Osteoblast (primary cell): ENCODE data around the gene ZNF880. TPM values are rescaled to one million over a fixed set of nuclear protein-coding genes. Genes with fewer than 3 reads are reported as not detected.

Experiments used
- DNase-seq: peaks from one replicate; pipeline ENCODE4 v3.0.0; 2011; ENCODE audit warnings: low spot score, mixed read lengths; ENCODE audit not compliant: insufficient read length; ENCODE audit errors: missing footprints
- H2AFZ ChIP-seq: 2 replicates; pipeline ENCODE4 v1.6.0; 2011; ENCODE audit warnings: mild to moderate bottlenecking, low read length
- H3K27ac ChIP-seq: 2 replicates; pipeline ENCODE4 v1.5.1; 2011; ENCODE audit warnings: mild to moderate bottlenecking, low read depth, low read length, moderate library complexity
- H3K27me3 ChIP-seq: 2 replicates; pipeline ENCODE4 v1.6.0; 2012; ENCODE audit warnings: mild to moderate bottlenecking, control low read depth, inconsistent platforms, low read length, moderate library complexity; ENCODE audit not compliant: insufficient read depth
- H3K36me3 ChIP-seq: 2 replicates; pipeline ENCODE4 v1.5.1; 2011; ENCODE audit warnings: mild to moderate bottlenecking, low read length, control low read depth, moderate library complexity; ENCODE audit not compliant: insufficient read depth
- H3K4me1 ChIP-seq: 2 replicates; pipeline ENCODE4 v1.5.1; 2011; ENCODE audit warnings: mild to moderate bottlenecking, low read length, control low read depth, moderate library complexity; ENCODE audit not compliant: insufficient read depth
- H3K4me2 ChIP-seq: 2 replicates; pipeline ENCODE4 v1.6.0; 2011; ENCODE audit warnings: mild to moderate bottlenecking, low read length; ENCODE audit not compliant: insufficient read depth
- H3K4me3 ChIP-seq: fragments of 200-600 bp; sonication (generic); 3 replicates; pipeline ENCODE4 v1.5.1; 2012; ENCODE audit warnings: mild to moderate bottlenecking, low read length, inconsistent platforms; ENCODE audit not compliant: insufficient read depth
- H3K79me2 ChIP-seq: 2 replicates; pipeline ENCODE4 v1.6.0; 2012; ENCODE audit warnings: mild to moderate bottlenecking, low read length, control low read depth, inconsistent platforms; ENCODE audit not compliant: insufficient read depth
- H3K9me3 ChIP-seq: 2 replicates; pipeline ENCODE4 v1.5.1; 2011; ENCODE audit warnings: low read depth, low read length, control low read depth
- H4K20me1 ChIP-seq: 2 replicates; pipeline ENCODE4 v1.6.0; 2012; ENCODE audit warnings: mild to moderate bottlenecking, low read length, control low read depth; ENCODE audit not compliant: insufficient read depth
- CTCF ChIP-seq: IDR thresholded peaks from 2 replicates; pipeline ENCODE4 v1.5.1; 2011; ENCODE audit warnings: mild to moderate bottlenecking, low read depth, low read length, moderate library complexity; ENCODE audit errors: extremely low read depth
- total RNA-seq: library from RNA; depleted of rRNA; stranded (reverse); fragments of >200 nt; gene quantifications from 2 replicates; pipeline ENCODE4 v1.2.3, GENCODE V29; 2012

Gene ZNF880
- total RNA-seq, 1 donor = 18.5 TPM

- DNase-seq = no peak
- Histone ChIP-seq H3K4me3 (no peak overlapping the region), H4K20me1 (no peaks in the 10 kb centered on the region), H3K4me1 (no peaks in the 10 kb centered on the region), H2AFZ (no peak overlapping the region), H3K9me3 (peaks cover 8% of the 10 kb centered on the region), H3K27ac (no peak overlapping the region), H3K79me2 (peaks cover 2% of the 10 kb centered on the region), H3K4me2 (no peak overlapping the region), H3K36me3 (peaks cover 15% of the 10 kb centered on the region), H3K27me3 (no peaks in the 10 kb centered on the region)
- TF ChIP-seq CTCF = no peak
Observed at GRCh38 chr19:52391135-52391534, 21.4 kb downstream of the ZNF880 start.

- Histone ChIP-seq H3K4me3 (peak within 1 kb of the TSS; percentile 95), H3K79me2 (peaks cover 17% of the 10 kb centered on the region), H2AFZ (peak within 1 kb of the TSS; percentile 98), H3K27me3 (no peaks in the 10 kb centered on the region), H3K4me1 (peaks cover 8% of the 10 kb centered on the region), H4K20me1 (no peaks in the 10 kb centered on the region), H3K9me3 (peaks cover 4% of the 10 kb centered on the region), H3K36me3 (peaks cover 25% of the 10 kb centered on the region), H3K4me2 (peak within 1 kb of the TSS; percentile 96), H3K27ac (peak within 1 kb of the TSS; percentile 89)
- DNase-seq = peak; percentile 97
- no peak for TF ChIP-seq CTCF
Observed at GRCh38 chr19:52397310-52398080, 27.8 kb downstream of the ZNF880 start, which contains the start of gene ZNF528. TSS of gene ZNF528 (plus strand) at chr19:52397849. CDS start at chr19:52402014, 4,165 bp downstream.

GRCh38 chr19:52398081-52398441 is 28.3 kb downstream of the ZNF880 start:
- H3K36me3 ChIP-seq = peaks cover 28% of the 10 kb centered on the region
- H3K4me3 ChIP-seq = peak overlapping the region; percentile 95
- peak overlapping the region; percentile 89 for H3K27ac ChIP-seq
- peak; percentile 69 for DNase-seq
- peaks cover 4% of the 10 kb centered on the region for H3K9me3 ChIP-seq
- H3K79me2 ChIP-seq = peaks cover 17% of the 10 kb centered on the region
- peaks cover 8% of the 10 kb centered on the region for H3K4me1 ChIP-seq
- no peaks in the 10 kb centered on the region for H4K20me1 ChIP-seq
- H3K4me2 ChIP-seq = peak overlapping the region; percentile 96
- H2AFZ ChIP-seq = peak overlapping the region; percentile 98
- H3K27me3 ChIP-seq = no peaks in the 10 kb centered on the region
- peak; percentile 12 for TF ChIP-seq CTCF

GRCh38 chr19:52410276-52410675 is 40.6 kb downstream of the ZNF880 start:
- TF ChIP-seq CTCF = no peak
- Histone ChIP-seq H3K4me1 (no peaks in the 10 kb centered on the region), H3K79me2 (no peaks in the 10 kb centered on the region), H4K20me1 (no peaks in the 10 kb centered on the region), H3K4me3 (no peak overlapping the region), H3K27ac (no peak overlapping the region), H3K36me3 (peaks cover 67% of the 10 kb centered on the region), H2AFZ (no peak overlapping the region), H3K9me3 (peaks cover 23% of the 10 kb centered on the region), H3K27me3 (no peaks in the 10 kb centered on the region), H3K4me2 (no peak overlapping the region)
- DNase-seq = no peak
